Keratinocyte (primary cell): Measurements from ENCODE around the gene CPOX. TPM values are rescaled to one million over a fixed set of nuclear protein-coding genes. Genes with fewer than 3 reads are reported as not detected.

ENCODE experiments used
- DNase-seq: peaks from one replicate; pipeline ENCODE4 v3.0.0-alpha.2; 2011; ENCODE audit warnings: low read depth, missing footprints, low spot score
- FAIRE-seq: peaks from 2 replicates; lab custom pipeline; 2011; peaks lifted over from hg19 to GRCh38; lab: Jason Lieb, UNC
- H2AFZ ChIP-seq: 2 replicates; pipeline ENCODE4 v1.6.0; 2012; ENCODE audit warnings: low read length, control low read depth, inconsistent platforms; ENCODE audit not compliant: control insufficient read depth
- H3K27ac ChIP-seq: 2 replicates; pipeline ENCODE4 v1.5.1; 2011; ENCODE audit warnings: low read length; ENCODE audit not compliant: control insufficient read depth, insufficient read depth
- H3K27me3 ChIP-seq: 3 replicates; pipeline ENCODE4 v1.6.0; 2011; ENCODE audit warnings: low read length; ENCODE audit not compliant: control insufficient read depth, insufficient read depth; ENCODE audit errors: extremely low read depth
- H3K36me3 ChIP-seq, 2 experiments: 2 replicates in 1 of 2; 3 replicates in 1 of 2; pipeline ENCODE4 v1.5.1; 2011; ENCODE audit warnings: low read length in 2 of 2, mild to moderate bottlenecking in 1 of 2; ENCODE audit not compliant: control insufficient read depth in 2 of 2, insufficient read depth in 2 of 2; ENCODE audit errors: extremely low read depth in 1 of 2
- H3K4me1 ChIP-seq: 3 replicates; pipeline ENCODE4 v1.5.1; 2011; ENCODE audit warnings: low read length; ENCODE audit not compliant: control insufficient read depth, insufficient read depth; ENCODE audit errors: extremely low read depth
- H3K4me2 ChIP-seq: 3 replicates; pipeline ENCODE4 v1.6.0; 2011; ENCODE audit warnings: low read depth, low read length; ENCODE audit not compliant: control insufficient read depth, insufficient read depth; ENCODE audit errors: extremely low read depth
- H3K4me3 ChIP-seq, 3 experiments: fragments of 200-600 bp in 1 of 3; sonication (generic) in 1 of 3; 2 replicates in 2 of 3; 3 replicates in 1 of 3; pipeline ENCODE4 v1.5.1; 2011 to 2016; ENCODE audit warnings: low read length in 3 of 3, mild to moderate bottlenecking in 3 of 3, control low read depth in 2 of 3, inconsistent platforms in 1 of 3, low read depth in 1 of 3, mixed read lengths in 1 of 3, mixed run types in 1 of 3, moderate library complexity in 1 of 3; ENCODE audit not compliant: control insufficient read depth in 2 of 3, insufficient read depth in 2 of 3; ENCODE audit errors: extremely low read depth in 1 of 3
- H3K79me2 ChIP-seq: 2 replicates; pipeline ENCODE4 v1.6.0; 2012; ENCODE audit warnings: low read length; ENCODE audit not compliant: control insufficient read depth, insufficient read depth
- H3K9ac ChIP-seq: 3 replicates; pipeline ENCODE4 v1.6.0; 2011; ENCODE audit warnings: low read length; ENCODE audit not compliant: control insufficient read depth, insufficient read depth; ENCODE audit errors: extremely low read depth
- H3K9me1 ChIP-seq: 3 replicates; pipeline ENCODE4 v1.6.0; 2011; ENCODE audit warnings: low read length; ENCODE audit not compliant: control insufficient read depth, insufficient read depth; ENCODE audit errors: extremely low read depth
- H3K9me3 ChIP-seq: 2 replicates; pipeline ENCODE4 v1.5.1; 2012; ENCODE audit warnings: low read depth, low read length; ENCODE audit not compliant: control insufficient read depth
- H4K20me1 ChIP-seq: 3 replicates; pipeline ENCODE4 v1.6.0; 2011; ENCODE audit warnings: low read length; ENCODE audit not compliant: control insufficient read depth, insufficient read depth; ENCODE audit errors: extremely low read depth
- CTCF ChIP-seq, 3 experiments: IDR thresholded peaks in 1 of 3; conservative IDR thresholded peaks in 1 of 3; optimal IDR thresholded peaks in 1 of 3; 2 replicates in 2 of 3; 3 replicates in 1 of 3; pipeline versions ENCODE3 to v1.5.1; 2011; ENCODE audit warnings: low read length in 3 of 3, mild to moderate bottlenecking in 3 of 3, moderate library complexity in 2 of 3, control low read depth in 1 of 3, inconsistent platforms in 1 of 3; ENCODE audit not compliant: insufficient read depth in 2 of 3; ENCODE audit errors: extremely low read depth in 1 of 3
- EZH2 ChIP-seq: IDR thresholded peaks from one replicate; pipeline ENCODE4 v1.6.1; 2012; ENCODE audit warnings: inconsistent platforms, mild to moderate bottlenecking, low read length, moderate library complexity
- dilution Hi-C: fragments of 300-500 bp; cut with MboI; formaldehyde crosslinking; loops from one replicate; pipeline ENCODE4 v1.7.0; 2020; ENCODE audit warnings: low sequenced_read_pairs; ENCODE audit not compliant: extremely low pct_ligation_motif_present
- polyA plus RNA-seq, 5 experiments: library from polyadenylated mRNA; depleted of rRNA in 3 of 5; stranded (reverse) in 3 of 5; stranded (forward) in 1 of 5; unstranded in 1 of 5; fragments of >200 nt; gene quantifications; 1 replicate in 1 of 5; 2 replicates in 3 of 5; 3 replicates in 1 of 5; pipeline versions ENCODE4 v1.2.1 to v1.2.3, GENCODE V29; 2011 to 2012; ENCODE audit warnings: missing spikeins in 2 of 5, low read depth in 1 of 5, low replicate concordance in 1 of 5

CPOX gene
- polyA plus RNA-seq, 1 donor (not counting 4 experiments of a cell fraction or from before 2014, with no cell fraction given), result 29.4 TPM

GRCh38 chr3:98532709-98533571, 60.5 kb downstream of the CPOX start:
- Histone ChIP-seq H3K4me3 (no peak overlapping the region), H3K27ac (no peak overlapping the region), H2AFZ (no peak overlapping the region), H3K4me2 (no peak overlapping the region), H3K27me3 (no peaks in the 10 kb centered on the region), H3K36me3 (no peaks in the 10 kb centered on the region), H3K9me1 (no peaks in the 10 kb centered on the region), H4K20me1 (no peaks in the 10 kb centered on the region), H3K9me3 (no peaks in the 10 kb centered on the region), H3K9ac (no peak overlapping the region), H3K79me2 (no peaks in the 10 kb centered on the region), H3K4me1 (no peaks in the 10 kb centered on the region)
- dilution Hi-C loops, result no loop called here
- TF ChIP-seq EZH2 (no peak), CTCF (optimal IDR thresholded peaks at IDR 0.05 in 1 of 3, IDR thresholded peaks at IDR 0.05 in 1 of 3, conservative IDR thresholded peaks at IDR 0.05 in 1 of 3; ENCODE audit: extremely low read depth in 1 of 3, insufficient read depth in 2 of 3, low read length in 3 of 3) (no peak)
- FAIRE-seq, result no peak
- no peak for DNase-seq

GRCh38 chr3:98532275-98532637, 61.2 kb downstream of the CPOX start:
- Histone ChIP-seq H3K27me3 (no peaks in the 10 kb centered on the region), H2AFZ (no peak overlapping the region), H3K9me3 (no peaks in the 10 kb centered on the region), H3K9me1 (no peaks in the 10 kb centered on the region), H3K79me2 (no peaks in the 10 kb centered on the region), H4K20me1 (no peaks in the 10 kb centered on the region), H3K4me1 (no peaks in the 10 kb centered on the region), H3K4me3 (no peak overlapping the region), H3K4me2 (no peak overlapping the region), H3K36me3 (no peaks in the 10 kb centered on the region), H3K27ac (no peak overlapping the region), H3K9ac (no peak overlapping the region)
- DNase-seq (no peak), FAIRE-seq (no peak)
- dilution Hi-C loops, result no loop called here
- TF ChIP-seq CTCF (optimal IDR thresholded peaks at IDR 0.05 in 1 of 3, IDR thresholded peaks at IDR 0.05 in 1 of 3, conservative IDR thresholded peaks at IDR 0.05 in 1 of 3; ENCODE audit: extremely low read depth in 1 of 3, insufficient read depth in 2 of 3, low read length in 3 of 3) (no peak), EZH2 (no peak)
